ENCODE measurements around the gene BCLAF1.

- TF ChIP-seq FOXK2 (IDR thresholded peaks at IDR 0.05) (no peak), BHLHE40 (IDR thresholded peaks at IDR 0.05; ENCODE audit: borderline replicate concordance) (no peak), FOXM1 (IDR thresholded peaks at IDR 0.05; ENCODE audit: borderline replicate concordance) (no peak), SUZ12 (IDR thresholded peaks at IDR 0.05) (no peak), NFRKB (IDR thresholded peaks at IDR 0.05) (no peak)
These were observed 4.7 kb downstream of the BCLAF1 start for GRCh38 chr6:136284909-136285308.

Data from HEK293T (cell line).